HepG2 (cell line): ENCODE measurements around the gene PGC. TPM values are rescaled to one million over a fixed set of nuclear protein-coding genes. Genes with fewer than 3 reads are reported as not detected.

Experiments used
- ATAC-seq: fragments of 200-7000 bp; cut with Tn5 transposase; 3 replicates; pipeline ENCODE4 v1.9.1; 2020; ENCODE audit warnings: mild to moderate bottlenecking, moderate library complexity
- BruUV-seq: library from RNA; stranded (reverse); fragments of 400-500 nt; replicated peaks from 2 replicates; lab custom pipeline; 2021; lab: Mats Ljungman, UMichigan
- CTCF ChIA-PET: fragments of 300-600 bp; formaldehyde crosslinking; extraction: SDS; loops from one replicate; lab custom pipeline; 2021; ENCODE audit warnings: low total read pairs, inconsistent platforms, low intra/inter-chr PET ratio; lab: Yijun Ruan, JAX
- POLR2A ChIA-PET: fragments of 350-600 bp; sonication (Branson Sonifier 250); formaldehyde crosslinking; loops from one replicate; lab custom pipeline; 2020; ENCODE audit warnings: antibody characterized with exemption, inconsistent platforms; lab: Yijun Ruan, JAX
- DNase-seq: peaks from one replicate; pipeline ENCODE4 v3.0.0-alpha.2; 2015; ENCODE audit warnings: low spot score
- FAIRE-seq: peaks from 3 replicates; lab custom pipeline; 2011; peaks lifted over from hg19 to GRCh38; lab: Jason Lieb, UNC
- H2AFZ ChIP-seq: one replicate; pipeline ENCODE4 v1.6.1; 2011; ENCODE audit warnings: low read length, inconsistent platforms
- H3K27ac ChIP-seq: fragments of 300-600 bp; 3 replicates; pipeline ENCODE4 v1.8.0; 2011; ENCODE audit warnings: mixed run types, mild to moderate bottlenecking, mixed read lengths, low read length, inconsistent platforms; ENCODE audit not compliant: insufficient read depth; ENCODE audit errors: extremely low read length
- H3K27me3 ChIP-seq, 2 experiments: fragments of 200-600 bp in 1 of 2; 2 replicates in 1 of 2; 3 replicates in 1 of 2; pipeline versions ENCODE4 v1.6.0 to v1.8.0; 2011; ENCODE audit warnings: low read length in 2 of 2, mild to moderate bottlenecking in 2 of 2, moderate library complexity in 2 of 2, inconsistent platforms in 1 of 2; ENCODE audit not compliant: insufficient read depth in 2 of 2, control insufficient read depth in 1 of 2
- H3K36me3 ChIP-seq, 2 experiments: fragments of 200-600 bp in 1 of 2; replicated peaks in 1 of 2; 2 replicates in 1 of 2; 3 replicates in 1 of 2; pipeline versions ENCODE4 v1.5.1 to v1.8.0; 2011; ENCODE audit warnings: low read length in 2 of 2, inconsistent platforms in 1 of 2; ENCODE audit not compliant: insufficient read depth in 2 of 2, control insufficient read depth in 1 of 2
- H3K4me1 ChIP-seq: 2 replicates; pipeline ENCODE4 v1.5.1; 2012; ENCODE audit warnings: low read length, inconsistent platforms; ENCODE audit not compliant: insufficient read depth
- H3K4me2 ChIP-seq: 2 replicates; pipeline ENCODE4 v1.6.0; 2011; ENCODE audit warnings: low read depth, low read length, inconsistent platforms
- H3K4me3 ChIP-seq, 3 experiments: fragments of 200-600 bp in 1 of 3; sonication (generic), shearing (Covaris generic) in 1 of 3; replicated peaks in 1 of 3; 2 replicates each; pipeline ENCODE4 v1.5.1; 2011 to 2016; ENCODE audit warnings: low read length in 3 of 3, inconsistent platforms in 2 of 3, low read depth in 2 of 3, mild to moderate bottlenecking in 2 of 3, control low read depth in 1 of 3, mixed read lengths in 1 of 3; ENCODE audit not compliant: insufficient read depth in 1 of 3
- H3K79me2 ChIP-seq: one replicate; pipeline ENCODE4 v1.6.1; 2011; ENCODE audit warnings: low read length, inconsistent platforms; ENCODE audit not compliant: insufficient read depth
- H3K9ac ChIP-seq: 2 replicates; pipeline ENCODE4 v1.6.0; 2011; ENCODE audit warnings: mild to moderate bottlenecking, low read depth, low read length, inconsistent platforms; ENCODE audit not compliant: insufficient read depth
- H3K9me3 ChIP-seq: 2 replicates; pipeline ENCODE4 v1.5.1; 2012; ENCODE audit warnings: mild to moderate bottlenecking, low read length
- H4K20me1 ChIP-seq: 2 replicates; pipeline ENCODE4 v1.6.0; 2011; ENCODE audit warnings: inconsistent platforms, mild to moderate bottlenecking, low read length, moderate library complexity; ENCODE audit not compliant: insufficient read depth
- BHLHE40 ChIP-seq: IDR thresholded peaks from 2 replicates; pipeline ENCODE4 v1.6.1; 2011; ENCODE audit warnings: low read length, improper control_type of control experiment
- CAMTA2 ChIP-seq: sonication (generic); formaldehyde crosslinking; IDR thresholded peaks from 2 replicates; pipeline ENCODE4 v1.4.0; 2020; ENCODE audit warnings: mild to moderate bottlenecking, missing genetic modification reagents, borderline replicate concordance
- CEBPB ChIP-seq: IDR thresholded peaks from 2 replicates; pipeline ENCODE4 v1.6.1; 2011; ENCODE audit warnings: low read depth, low read length, improper control_type of control experiment, borderline replicate concordance
- CENPX ChIP-seq: sonication (generic); formaldehyde crosslinking; IDR thresholded peaks from 2 replicates; pipeline ENCODE4 v1.9.0; 2021; ENCODE audit warnings: mild to moderate bottlenecking, missing genetic modification reagents, moderate library complexity
- HES4 ChIP-seq: sonication (generic); formaldehyde crosslinking; IDR thresholded peaks from 2 replicates; pipeline ENCODE4 v1.9.0; 2021; ENCODE audit warnings: mild to moderate bottlenecking, missing genetic modification reagents, borderline replicate concordance
- HMGXB3 ChIP-seq: sonication (generic); formaldehyde crosslinking; IDR thresholded peaks from 2 replicates; pipeline ENCODE4 v1.4.0; 2020; ENCODE audit warnings: missing genetic modification reagents, borderline replicate concordance
- HNRNPH1 ChIP-seq: fragments of 200-400 bp; formaldehyde crosslinking; optimal IDR thresholded peaks from 2 replicates; pipeline ENCODE3; 2017; ENCODE audit warnings: mild to moderate bottlenecking, low read depth, low read length
- MBNL3 ChIP-seq: fragments of 250-450 bp; sonication (Bioruptor Pico); conservative IDR thresholded peaks from 2 replicates; pipeline ENCODE4 v1.8.0; 2022; ENCODE audit warnings: mild to moderate bottlenecking, inconsistent platforms
- NR1H2 ChIP-seq: sonication (generic); formaldehyde crosslinking; IDR thresholded peaks from 2 replicates; pipeline ENCODE4 v1.8.1; 2022; ENCODE audit warnings: low read depth, missing genetic modification reagents, borderline replicate concordance
- PAF1 ChIP-seq: IDR thresholded peaks from 2 replicates; pipeline ENCODE4 v1.6.1; 2016; ENCODE audit warnings: missing genetic modification reagents, missing compliant biosample characterization
- POGK ChIP-seq: sonication (generic); formaldehyde crosslinking; conservative IDR thresholded peaks from 2 replicates; pipeline ENCODE4 v1.8.0; 2022; ENCODE audit warnings: mild to moderate bottlenecking, moderate library complexity, missing genetic modification reagents
- POLR2A ChIP-seq, 2 experiments: IDR thresholded peaks; 2 replicates each; pipeline ENCODE4 v1.6.1; 2011; ENCODE audit warnings: low read depth in 2 of 2, low read length in 2 of 2, mild to moderate bottlenecking in 1 of 2, moderate library complexity in 1 of 2; ENCODE audit not compliant: insufficient read depth in 1 of 2
- POLR2G ChIP-seq: fragments of 200-400 bp; formaldehyde crosslinking; IDR thresholded peaks from 2 replicates; pipeline ENCODE4 v1.6.1; 2018; ENCODE audit warnings: mild to moderate bottlenecking, low read depth, low read length, moderate library complexity
- RBM22 ChIP-seq: fragments of 200-400 bp; formaldehyde crosslinking; optimal IDR thresholded peaks from 2 replicates; pipeline ENCODE3; 2017; ENCODE audit warnings: mild to moderate bottlenecking, low read length, moderate library complexity
- RNF2 ChIP-seq: fragments of 450-650 bp; conservative IDR thresholded peaks from 2 replicates; pipeline ENCODE4 v1.6.1; 2016; ENCODE audit warnings: low read depth
- SIN3A ChIP-seq: IDR thresholded peaks from 2 replicates; pipeline ENCODE4 v1.6.1; 2011; ENCODE audit warnings: low read depth, mild to moderate bottlenecking, control low read depth, low read length, borderline replicate concordance
- SMARCE1 ChIP-seq: fragments of 450-650 bp; IDR thresholded peaks from 2 replicates; pipeline ENCODE4 v1.6.1; 2017; ENCODE audit warnings: borderline replicate concordance
- SRF ChIP-seq: IDR thresholded peaks from 2 replicates; pipeline ENCODE4 v1.6.1; 2011; ENCODE audit warnings: mild to moderate bottlenecking, low read depth, low read length, moderate library complexity
- TOE1 ChIP-seq: sonication (generic); formaldehyde crosslinking; IDR thresholded peaks from 2 replicates; pipeline ENCODE4 v1.4.0; 2020; ENCODE audit warnings: mild to moderate bottlenecking, missing genetic modification reagents
- U2AF1 ChIP-seq: fragments of 200-400 bp; formaldehyde crosslinking; optimal IDR thresholded peaks from 2 replicates; pipeline ENCODE3; 2017; ENCODE audit warnings: mild to moderate bottlenecking, low read depth, low read length
- YY1 ChIP-seq: IDR thresholded peaks from 2 replicates; pipeline ENCODE4 v1.6.1; 2011; ENCODE audit warnings: low read length, low read depth, moderate library complexity, mild to moderate bottlenecking; ENCODE audit not compliant: insufficient read depth, insufficient replicate concordance
- ZNF33B ChIP-seq: sonication (generic); formaldehyde crosslinking; IDR thresholded peaks from 2 replicates; pipeline ENCODE4 v1.5.1; 2020; ENCODE audit warnings: mild to moderate bottlenecking, missing genetic modification reagents
- WGBS: methylation state at CpG from one replicate; pipeline ENCODE4 v1.1.6; 2017; ENCODE audit warnings: low lambda C conversion rate; 5-methylcytosine and 5-hydroxymethylcytosine counted together
- in situ Hi-C: cut with HindIII; loops from 2 replicates; pipeline ENCODE4 v1.10.0; 2017; ENCODE audit warnings: low pct_unique_long_range_greater_than_20kb; ENCODE audit not compliant: extremely low pct_ligation_motif_present
- intact Hi-C: fragments of 100-400 bp; cut with micrococcal nuclease; formaldehyde crosslinking; loops from one replicate; pipeline ENCODE4 v1.10.0; 2022; ENCODE audit not compliant: unreplicated experiment
- polyA plus RNA-seq, 8 experiments: library from polyadenylated mRNA; depleted of rRNA in 3 of 8; stranded (reverse) in 7 of 8; unstranded in 1 of 8; fragments of >200 nt; fragmentation: Illumina TruSeq in 4 of 8; extraction: Trizol in 4 of 8; gene quantifications; 2 replicates each; pipeline versions ENCODE4 v1.2.1 to v1.2.3, GENCODE V29; 2011 to 2016; ENCODE audit warnings: low read depth in 4 of 8, missing spikeins in 1 of 8, mixed read lengths in 1 of 8; ENCODE audit not compliant: insufficient read depth in 1 of 8
- total RNA-seq, 5 experiments: library from RNA; depleted of rRNA; stranded (reverse); fragments of >200 nt; fragmentation: Illumina TruSeq; extraction: Trizol; gene quantifications; 2 replicates each; pipeline ENCODE4 v1.2.3, GENCODE V29; 2016; ENCODE audit warnings: low read depth in 1 of 5

Gene PGC
- total and polyA plus RNA-seq, 2 of the 13 experiments (the other 11 are each of a cell fraction or from before 2014, with no cell fraction given): 426 to 502 TPM

DNA sequence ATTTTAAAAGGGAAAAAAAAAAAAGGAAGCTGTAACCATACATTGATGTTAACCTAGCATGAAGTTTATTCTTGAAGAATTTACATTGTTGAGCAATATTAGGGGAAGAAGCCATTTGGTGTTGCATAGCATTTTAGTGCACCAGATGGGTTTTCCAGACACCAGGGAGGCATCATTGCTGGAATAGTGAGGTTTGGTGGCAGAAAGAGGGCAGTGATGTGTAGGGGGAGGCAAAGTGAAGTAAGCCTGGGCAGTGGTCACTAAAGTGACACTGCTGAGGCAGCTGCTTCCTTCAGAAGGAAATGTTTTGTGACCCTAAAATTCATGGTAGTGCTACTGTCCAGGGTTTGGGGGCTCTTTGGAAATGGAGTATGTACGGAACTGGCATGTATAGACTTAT is 42.8 kb upstream of the PGC start:
- POLR2A ChIA-PET: no interaction called here
- CTCF ChIA-PET: no interaction called here
- intact Hi-C loops (no loop called here), in situ Hi-C loops (loop anchor here (25.0 kb wide), 1 partner anchor 422 kb away; the partner anchor contains the start of gene MRPS10)
- Histone ChIP-seq H3K36me3 (peaks cover 10 to 37% of the 10 kb centered on the region in 2 experiments), H3K9ac (no peak overlapping the region), H3K79me2 (peaks cover 20% of the 10 kb centered on the region), H3K27ac (no peak overlapping the region), H3K4me3 (no peak overlapping the region), H3K27me3 (no peaks in the 10 kb centered on the region; a peak in 2 of 5 replicates), H3K9me3 (no peaks in the 10 kb centered on the region), H3K4me1 (peaks cover 27% of the 10 kb centered on the region), H3K4me2 (no peak overlapping the region), H2AFZ (no peak overlapping the region), H4K20me1 (no peaks in the 10 kb centered on the region)
- 100% methylated on average over 1 of the region's 1 CpG for WGBS
- ATAC-seq: no peak
- BruUV-seq: no TSS peak
- no peak for FAIRE-seq
- no peak for DNase-seq
- no peak for TF ChIP-seq POGK (CRISPR knock-in tag)
- peak; percentile 46; the same call in 1 of the 2 replicates for TF ChIP-seq POLR2G
- TF ChIP-seq MBNL3 (CRISPR knock-in tag): no peak
- TF ChIP-seq NR1H2 (CRISPR knock-in tag): no peak
- no peak for TF ChIP-seq U2AF1
- TF ChIP-seq CAMTA2: no peak
- TF ChIP-seq HNRNPH1: no peak
- peak; percentile 34; the same call in 1 of the 2 replicates for TF ChIP-seq PAF1 (CRISPR knock-in tag)
- no peak for TF ChIP-seq YY1
- no peak for TF ChIP-seq HMGXB3 (CRISPR knock-in tag)
- no peak for TF ChIP-seq SRF
- TF ChIP-seq CENPX (CRISPR knock-in tag): no peak
- no peak for TF ChIP-seq RNF2
- TF ChIP-seq BHLHE40: no peak
- peak in 1 of 2 experiments; percentile 43; a peak in 1 of 4 replicates for TF ChIP-seq POLR2A (IDR thresholded peaks at IDR 0.05; ENCODE audit: insufficient read depth in 1 of 2, low read depth in 2 of 2, low read length in 2 of 2)
- TF ChIP-seq HES4 (CRISPR knock-in tag): no peak
- no peak for TF ChIP-seq SMARCE1
- no peak for TF ChIP-seq SIN3A
- TF ChIP-seq RBM22: peak; percentile 81
- no peak for TF ChIP-seq TOE1 (CRISPR knock-in tag)
- TF ChIP-seq CEBPB: peak; percentile 57; the same call in 1 of the 2 replicates
- TF ChIP-seq ZNF33B (CRISPR knock-in tag): no peak
